ENCODE data around the gene ANTXR1. TPM values are rescaled to one million over a fixed set of nuclear protein-coding genes. Genes with fewer than 3 reads are reported as not detected.

ANTXR1 gene
- total RNA-seq, 1 experiment from 2014 or later: 0.27 TPM

- Histone ChIP-seq H3K27me3 (replicated peaks; ENCODE audit: control insufficient read depth, insufficient read depth, low read length) (no peaks in the 10 kb centered on the region), H3K4me3 (ENCODE audit: low read depth, low read length) (no peak overlapping the region), H3K4me1 (no peaks in the 10 kb centered on the region), H3K36me3 (ENCODE audit: control insufficient read depth, insufficient read depth, low read length) (no peaks in the 10 kb centered on the region), H3K9me3 (no peaks in the 10 kb centered on the region)
- intact Hi-C loops (cut with micrococcal nuclease; ENCODE audit: unreplicated experiment): no loop called here
- H3K27ac Mint-ChIP-seq (ENCODE audit: unreplicated experiment): no peak overlapping the region
- H3K4me3 Mint-ChIP-seq (ENCODE audit: unreplicated experiment): no peak overlapping the region
- H3K36me3 Mint-ChIP-seq (ENCODE audit: insufficient read depth, unreplicated experiment): no peaks in the 10 kb centered on the region
- no peaks in the 10 kb centered on the region for H3K4me1 Mint-ChIP-seq (ENCODE audit: low read depth, unreplicated experiment)
- POLR2A ChIA-PET: no interaction called here
- CTCF ChIA-PET: interaction anchor here (0.6 kb wide), 1 partner anchor 1249 kb away, joined by 4 read pairs; no protein-coding TSS in a partner anchor
- H3K9me3 Mint-ChIP-seq (ENCODE audit: unreplicated experiment): no peaks in the 10 kb centered on the region
- DNase-seq: no peak
- no TSS peak for BruUV-seq (replicated peaks)
- TF ChIP-seq, protein P1, sequence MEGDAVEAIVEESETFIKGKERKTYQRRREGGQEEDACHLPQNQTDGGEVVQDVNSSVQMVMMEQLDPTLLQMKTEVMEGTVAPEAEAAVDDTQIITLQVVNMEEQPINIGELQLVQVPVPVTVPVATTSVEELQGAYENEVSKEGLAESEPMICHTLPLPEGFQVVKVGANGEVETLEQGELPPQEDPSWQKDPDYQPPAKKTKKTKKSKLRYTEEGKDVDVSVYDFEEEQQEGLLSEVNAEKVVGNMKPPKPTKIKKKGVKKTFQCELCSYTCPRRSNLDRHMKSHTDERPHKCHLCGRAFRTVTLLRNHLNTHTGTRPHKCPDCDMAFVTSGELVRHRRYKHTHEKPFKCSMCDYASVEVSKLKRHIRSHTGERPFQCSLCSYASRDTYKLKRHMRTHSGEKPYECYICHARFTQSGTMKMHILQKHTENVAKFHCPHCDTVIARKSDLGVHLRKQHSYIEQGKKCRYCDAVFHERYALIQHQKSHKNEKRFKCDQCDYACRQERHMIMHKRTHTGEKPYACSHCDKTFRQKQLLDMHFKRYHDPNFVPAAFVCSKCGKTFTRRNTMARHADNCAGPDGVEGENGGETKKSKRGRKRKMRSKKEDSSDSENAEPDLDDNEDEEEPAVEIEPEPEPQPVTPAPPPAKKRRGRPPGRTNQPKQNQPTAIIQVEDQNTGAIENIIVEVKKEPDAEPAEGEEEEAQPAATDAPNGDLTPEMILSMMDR (IDR thresholded peaks at IDR 0.05; ENCODE audit: insufficient read depth in 1 of 2, low read depth in 1 of 2, low read length in 1 of 2, severe bottlenecking in 1 of 2, unreplicated experiment in 1 of 2): no peak
- H3K27me3 Mint-ChIP-seq (ENCODE audit: insufficient read depth, unreplicated experiment): peaks cover 3% of the 10 kb centered on the region
These were observed 275.4 kb downstream of the ANTXR1 start for GRCh38 chr2:69288429-69288828.

GRCh38 chr2:69291004-69291650 is 278.1 kb downstream of the ANTXR1 start:
- TF ChIP-seq, protein P1 (IDR thresholded peaks at IDR 0.05; ENCODE audit: insufficient read depth in 1 of 2, low read depth in 1 of 2, low read length in 1 of 2, severe bottlenecking in 1 of 2, unreplicated experiment in 1 of 2): no peak
- H3K36me3 Mint-ChIP-seq (ENCODE audit: insufficient read depth, unreplicated experiment): no peaks in the 10 kb centered on the region
- H3K4me1 Mint-ChIP-seq (ENCODE audit: low read depth, unreplicated experiment): no peaks in the 10 kb centered on the region
- DNase-seq: no peak
- no peaks in the 10 kb centered on the region for H3K4me1 ChIP-seq
- H3K27ac Mint-ChIP-seq (ENCODE audit: unreplicated experiment): no peak overlapping the region
- no TSS peak for BruUV-seq (replicated peaks)
- no peaks in the 10 kb centered on the region for H3K9me3 ChIP-seq
- ChIA-PET CTCF (no interaction called here), POLR2A (interaction anchor here (0.6 kb wide), 1 partner anchor 75 kb away, joined by 3 read pairs; no protein-coding TSS in a partner anchor)
- H3K27me3 ChIP-seq (replicated peaks; ENCODE audit: control insufficient read depth, insufficient read depth, low read length): no peaks in the 10 kb centered on the region
- H3K27me3 Mint-ChIP-seq (ENCODE audit: insufficient read depth, unreplicated experiment): peaks cover 7% of the 10 kb centered on the region
- intact Hi-C loops (cut with micrococcal nuclease; ENCODE audit: unreplicated experiment): no loop called here
- no peaks in the 10 kb centered on the region for H3K36me3 ChIP-seq (ENCODE audit: control insufficient read depth, insufficient read depth, low read length)
- no peak overlapping the region for H3K4me3 Mint-ChIP-seq (ENCODE audit: unreplicated experiment)
- H3K4me3 ChIP-seq (ENCODE audit: low read depth, low read length): no peak overlapping the region
- no peaks in the 10 kb centered on the region for H3K9me3 Mint-ChIP-seq (ENCODE audit: unreplicated experiment)

DNA sequence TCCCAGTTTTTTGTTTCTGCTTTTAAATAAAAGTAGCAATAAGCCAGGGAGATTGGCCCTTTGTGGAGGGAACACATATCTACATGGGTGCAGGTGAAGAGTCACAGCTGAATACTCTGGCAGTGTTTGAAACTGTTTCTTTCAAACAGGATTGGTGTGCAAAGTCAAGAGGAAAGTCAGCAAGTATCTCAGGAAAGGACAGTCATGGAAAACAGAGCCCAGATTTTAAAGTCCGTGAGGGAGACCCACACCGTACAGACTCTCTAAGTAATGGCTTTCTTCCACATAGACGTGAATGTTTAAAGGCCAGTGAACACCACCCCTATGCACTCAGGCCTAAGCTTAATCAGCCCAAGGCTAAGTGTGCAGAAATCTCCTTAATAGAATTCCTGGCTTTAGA is 278.7 kb downstream of the ANTXR1 start:
- no peaks in the 10 kb centered on the region for H3K4me1 ChIP-seq
- peaks cover 7% of the 10 kb centered on the region for H3K27me3 Mint-ChIP-seq (ENCODE audit: insufficient read depth, unreplicated experiment)
- no peak overlapping the region for H3K4me3 Mint-ChIP-seq (ENCODE audit: unreplicated experiment)
- ChIA-PET POLR2A (no interaction called here), CTCF (no interaction called here)
- H3K9me3 Mint-ChIP-seq (ENCODE audit: unreplicated experiment): no peaks in the 10 kb centered on the region
- no peaks in the 10 kb centered on the region for H3K36me3 Mint-ChIP-seq (ENCODE audit: insufficient read depth, unreplicated experiment)
- H3K36me3 ChIP-seq (ENCODE audit: control insufficient read depth, insufficient read depth, low read length): no peaks in the 10 kb centered on the region
- TF ChIP-seq, protein P1 (IDR thresholded peaks at IDR 0.05; ENCODE audit: insufficient read depth in 1 of 2, low read depth in 1 of 2, low read length in 1 of 2, severe bottlenecking in 1 of 2, unreplicated experiment in 1 of 2): no peak
- H3K4me1 Mint-ChIP-seq (ENCODE audit: low read depth, unreplicated experiment): no peaks in the 10 kb centered on the region
- no peak overlapping the region for H3K27ac Mint-ChIP-seq (ENCODE audit: unreplicated experiment)
- no peaks in the 10 kb centered on the region for H3K27me3 ChIP-seq (replicated peaks; ENCODE audit: control insufficient read depth, insufficient read depth, low read length)
- H3K4me3 ChIP-seq (ENCODE audit: low read depth, low read length): no peak overlapping the region
- BruUV-seq (replicated peaks): no TSS peak
- intact Hi-C loops (cut with micrococcal nuclease; ENCODE audit: unreplicated experiment): no loop called here
- DNase-seq: no peak
- H3K9me3 ChIP-seq: no peaks in the 10 kb centered on the region

Data from Caco-2 (cell line).